WTC11 (cell line): ENCODE results near the gene DNAJC17. TPM values are rescaled to one million over a fixed set of nuclear protein-coding genes. Genes with fewer than 3 reads are reported as not detected.

Experiments used
- ATAC-seq: fragments of 200-7000 bp; cut with Tn5 transposase; 2 replicates; pipeline ENCODE4 v1.10.0; 2021; ENCODE audit warnings: mild to moderate bottlenecking, moderate library complexity
- CTCF ChIA-PET: fragments of 300-600 bp; sonication (Branson Sonifier 250); formaldehyde crosslinking; loops from one replicate; lab custom pipeline; 2021; ENCODE audit warnings: antibody characterized with exemption; lab: Charles Lee
- POLR2A ChIA-PET: fragments of 350-600 bp; sonication (Branson Sonifier 250); formaldehyde crosslinking; loops from one replicate; lab custom pipeline; 2021; ENCODE audit warnings: antibody characterized with exemption; lab: Charles Lee
- DNase-seq: peaks from one replicate; pipeline ENCODE4 v3.0.0; 2021; ENCODE audit warnings: low spot score
- H3K27ac Mint-ChIP-seq: 2 replicates; pipeline ENCODE4 v1.8.0; 2021; ENCODE audit warnings: mixed read lengths
- H3K27me3 Mint-ChIP-seq: 2 replicates; pipeline ENCODE4 v1.8.0; 2021; ENCODE audit warnings: low read depth, mild to moderate bottlenecking, moderate library complexity, mixed read lengths
- H3K36me3 Mint-ChIP-seq: 2 replicates; pipeline ENCODE4 v1.8.0; 2021; ENCODE audit warnings: mixed read lengths
- H3K4me1 Mint-ChIP-seq: 2 replicates; pipeline ENCODE4 v1.8.0; 2022; ENCODE audit warnings: mixed read lengths
- H3K4me3 Mint-ChIP-seq: 2 replicates; pipeline ENCODE4 v1.8.0; 2021; ENCODE audit warnings: mild to moderate bottlenecking, moderate library complexity, mixed read lengths
- H3K9me3 Mint-ChIP-seq: 2 replicates; pipeline ENCODE4 v1.8.0; 2021; ENCODE audit warnings: mixed read lengths
- ATF3 ChIP-seq: sonication (generic); formaldehyde crosslinking; conservative IDR thresholded peaks from 2 replicates; pipeline ENCODE4 v1.8.1; 2022; ENCODE audit warnings: mild to moderate bottlenecking, missing genetic modification reagents
- ATF6 ChIP-seq: sonication (generic); formaldehyde crosslinking; IDR thresholded peaks from 2 replicates; pipeline ENCODE4 v1.8.1; 2023; ENCODE audit warnings: mild to moderate bottlenecking, missing genetic modification reagents
- CREM ChIP-seq: sonication (generic); formaldehyde crosslinking; IDR thresholded peaks from 2 replicates; pipeline ENCODE4 v1.8.1; 2022; ENCODE audit warnings: mild to moderate bottlenecking, missing genetic modification reagents, moderate library complexity
- E2F5 ChIP-seq: sonication (generic); formaldehyde crosslinking; IDR thresholded peaks from 2 replicates; pipeline ENCODE4 v1.8.1; 2022; ENCODE audit warnings: mild to moderate bottlenecking, moderate library complexity, missing genetic modification reagents
- EMX1 ChIP-seq: fragments of 250-450 bp; sonication (Bioruptor Pico); IDR thresholded peaks from 2 replicates; pipeline ENCODE4 v1.8.0; 2021; ENCODE audit warnings: mild to moderate bottlenecking
- ETV6 ChIP-seq: sonication (generic); formaldehyde crosslinking; IDR thresholded peaks from 2 replicates; pipeline ENCODE4 v1.8.1; 2022; ENCODE audit warnings: mild to moderate bottlenecking, missing genetic modification reagents
- FOXK1 ChIP-seq: sonication (generic); formaldehyde crosslinking; IDR thresholded peaks from 2 replicates; pipeline ENCODE4 v1.8.0; 2022; ENCODE audit warnings: mild to moderate bottlenecking, moderate library complexity, missing genetic modification reagents
- GRHL2 ChIP-seq: fragments of 250-450 bp; sonication (Bioruptor Pico); IDR thresholded peaks from 2 replicates; pipeline ENCODE4 v1.8.0; 2022; ENCODE audit warnings: mild to moderate bottlenecking, moderate library complexity; ENCODE audit not compliant: insufficient replicate concordance, severe bottlenecking
- GTF2I ChIP-seq: fragments of 250-450 bp; sonication (Bioruptor Pico); conservative IDR thresholded peaks from 2 replicates; pipeline ENCODE4 v1.4.0; 2021; ENCODE audit warnings: mild to moderate bottlenecking
- JAZF1 ChIP-seq: fragments of 250-450 bp; sonication (Bioruptor Pico); IDR thresholded peaks from 2 replicates; pipeline ENCODE4 v1.9.0; 2021; ENCODE audit warnings: moderate library complexity, mild to moderate bottlenecking, inconsistent platforms
- JUN ChIP-seq: sonication (generic); formaldehyde crosslinking; IDR thresholded peaks from 2 replicates; pipeline ENCODE4 v1.8.0; 2023; ENCODE audit warnings: mild to moderate bottlenecking, missing genetic modification reagents
- MXD4 ChIP-seq: fragments of 250-450 bp; sonication (Bioruptor Pico); IDR thresholded peaks from 2 replicates; pipeline ENCODE4 v1.8.0; 2021; ENCODE audit warnings: mild to moderate bottlenecking, moderate library complexity, borderline replicate concordance
- SOX15 ChIP-seq: fragments of 250-450 bp; sonication (Bioruptor Pico); IDR thresholded peaks from 2 replicates; pipeline ENCODE4 v1.9.0; 2021; ENCODE audit warnings: mild to moderate bottlenecking
- TEAD4 ChIP-seq: sonication (generic); formaldehyde crosslinking; IDR thresholded peaks from 2 replicates; pipeline ENCODE4 v1.8.0; 2022; ENCODE audit warnings: mild to moderate bottlenecking, missing genetic modification reagents
- TP53 ChIP-seq: sonication (generic); formaldehyde crosslinking; IDR thresholded peaks from 2 replicates; pipeline ENCODE4 v1.8.1; 2023; ENCODE audit warnings: mild to moderate bottlenecking, missing genetic modification reagents
- ZBTB43 ChIP-seq: sonication (generic); formaldehyde crosslinking; IDR thresholded peaks from 2 replicates; pipeline ENCODE4 v1.8.1; 2023; ENCODE audit warnings: mild to moderate bottlenecking, missing genetic modification reagents
- ZNF121 ChIP-seq: sonication (generic); formaldehyde crosslinking; IDR thresholded peaks from 2 replicates; pipeline ENCODE4 v1.8.0; 2023; ENCODE audit warnings: missing genetic modification reagents
- ZNF138 ChIP-seq: sonication (generic); formaldehyde crosslinking; conservative IDR thresholded peaks from 2 replicates; pipeline ENCODE4 v1.8.1; 2022; ENCODE audit warnings: mild to moderate bottlenecking, moderate library complexity, missing genetic modification reagents
- ZNF232 ChIP-seq: sonication (generic); formaldehyde crosslinking; IDR thresholded peaks from 2 replicates; pipeline ENCODE4 v1.8.0; 2022; ENCODE audit warnings: mild to moderate bottlenecking, missing genetic modification reagents
- ZNF317 ChIP-seq: sonication (generic); formaldehyde crosslinking; IDR thresholded peaks from 2 replicates; pipeline ENCODE4 v1.8.1; 2023; ENCODE audit warnings: low read depth, mild to moderate bottlenecking, moderate library complexity, missing genetic modification reagents, borderline replicate concordance
- ZNF423 ChIP-seq: fragments of 250-450 bp; sonication (Bioruptor Pico); IDR thresholded peaks from 2 replicates; pipeline ENCODE4 v2.1.2; 2022; ENCODE audit warnings: mild to moderate bottlenecking, moderate library complexity
- total RNA-seq: library from RNA; stranded (reverse); gene quantifications from 3 replicates; pipeline ENCODE4 v1.2.3, GENCODE V29; 2021
- TF ChIP-seq, protein P1 (sequence below): fragments of 250-450 bp; sonication (Bioruptor Pico); IDR thresholded peaks from 2 replicates; pipeline ENCODE4 v2.1.2; 2022; ENCODE audit warnings: mild to moderate bottlenecking, moderate library complexity
- TF ChIP-seq, protein P2 (sequence below): sonication (generic); formaldehyde crosslinking; IDR thresholded peaks from 2 replicates; pipeline ENCODE4 v1.8.1; 2023; ENCODE audit warnings: mild to moderate bottlenecking, missing genetic modification reagents, moderate library complexity
- TF ChIP-seq, protein P3 (sequence below): fragments of 250-450 bp; sonication (Bioruptor Pico); IDR thresholded peaks from 2 replicates; pipeline ENCODE4 v1.9.0; 2021; ENCODE audit warnings: moderate library complexity, mild to moderate bottlenecking, inconsistent platforms, borderline replicate concordance

DNAJC17 gene
- total RNA-seq, 1 experiment from 2014 or later = 49.8 TPM

- ATAC-seq = no peak
- Mint-ChIP-seq H3K9me3 (no peaks in the 10 kb centered on the region), H3K27ac (no peak overlapping the region; the same call in 1 of the 2 replicates), H3K4me3 (no peak overlapping the region), H3K36me3 (peaks cover 22% of the 10 kb centered on the region), H3K4me1 (no peaks in the 10 kb centered on the region), H3K27me3 (no peaks in the 10 kb centered on the region)
- ChIA-PET POLR2A (no interaction called here), CTCF (no interaction called here)
- no peak for DNase-seq
- TF ChIP-seq ZNF121 (CRISPR knock-in tag) (no peak), ZNF232 (CRISPR knock-in tag) (no peak), GTF2I (CRISPR knock-in tag) (no peak), EMX1 (CRISPR knock-in tag) (no peak), ATF6 (no peak)
- TF ChIP-seq, protein P1, sequence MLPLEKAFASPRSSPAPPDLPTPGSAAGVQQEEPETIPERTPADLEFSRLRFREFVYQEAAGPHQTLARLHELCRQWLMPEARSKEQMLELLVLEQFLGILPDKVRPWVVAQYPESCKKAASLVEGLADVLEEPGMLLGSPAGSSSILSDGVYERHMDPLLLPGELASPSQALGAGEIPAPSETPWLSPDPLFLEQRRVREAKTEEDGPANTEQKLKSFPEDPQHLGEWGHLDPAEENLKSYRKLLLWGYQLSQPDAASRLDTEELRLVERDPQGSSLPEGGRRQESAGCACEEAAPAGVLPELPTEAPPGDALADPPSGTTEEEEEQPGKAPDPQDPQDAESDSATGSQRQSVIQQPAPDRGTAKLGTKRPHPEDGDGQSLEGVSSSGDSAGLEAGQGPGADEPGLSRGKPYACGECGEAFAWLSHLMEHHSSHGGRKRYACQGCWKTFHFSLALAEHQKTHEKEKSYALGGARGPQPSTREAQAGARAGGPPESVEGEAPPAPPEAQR (CRISPR knock-in tag) = no peak
Observed at GRCh38 chr15:40721701-40722100, 85.6 kb downstream of the DNAJC17 start.

DNA sequence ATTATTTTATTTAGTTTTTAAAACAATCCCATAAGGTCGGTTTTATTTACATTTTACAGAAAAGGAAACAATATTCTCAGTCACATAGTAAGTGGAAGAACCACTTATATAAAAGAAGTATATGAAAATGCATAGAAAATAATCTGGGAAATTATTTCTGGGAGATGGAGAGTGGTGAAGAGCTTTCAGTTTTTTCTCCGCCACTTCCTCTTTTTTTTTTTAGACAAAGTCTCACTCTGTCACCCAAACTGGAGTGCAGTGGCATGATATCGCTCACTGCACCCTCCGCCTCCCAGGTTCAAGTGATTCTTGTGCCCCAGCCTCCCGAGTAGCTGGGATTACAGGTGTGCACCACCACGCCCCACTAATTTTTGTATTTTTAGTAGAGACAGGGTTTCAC is 91.1 kb downstream of the DNAJC17 start:
- peaks cover 49% of the 10 kb centered on the region for H3K36me3 Mint-ChIP-seq
- ATAC-seq (no peak), DNase-seq (no peak)

More for the DNA sequence above, 91.1 kb downstream of the DNAJC17 start:
- no peaks in the 10 kb centered on the region for H3K9me3 Mint-ChIP-seq
- no peaks in the 10 kb centered on the region for H3K27me3 Mint-ChIP-seq
- TF ChIP-seq ZNF121 (CRISPR knock-in tag) = no peak
- no peak for TF ChIP-seq SOX15 (CRISPR knock-in tag)
- TF ChIP-seq ETV6 (CRISPR knock-in tag) = no peak
- TF ChIP-seq E2F5 (CRISPR knock-in tag) = no peak
- TF ChIP-seq ZNF138 (CRISPR knock-in tag) = no peak
- TF ChIP-seq TEAD4 = no peak
- TF ChIP-seq ZNF423 (CRISPR knock-in tag) = no peak
- TF ChIP-seq MXD4 (CRISPR knock-in tag) = no peak
- TF ChIP-seq FOXK1 (CRISPR knock-in tag) = no peak
- TF ChIP-seq CREM = no peak
- no peak for TF ChIP-seq ZBTB43
- no peak for TF ChIP-seq GRHL2 (CRISPR knock-in tag)
- TF ChIP-seq, protein P2, sequence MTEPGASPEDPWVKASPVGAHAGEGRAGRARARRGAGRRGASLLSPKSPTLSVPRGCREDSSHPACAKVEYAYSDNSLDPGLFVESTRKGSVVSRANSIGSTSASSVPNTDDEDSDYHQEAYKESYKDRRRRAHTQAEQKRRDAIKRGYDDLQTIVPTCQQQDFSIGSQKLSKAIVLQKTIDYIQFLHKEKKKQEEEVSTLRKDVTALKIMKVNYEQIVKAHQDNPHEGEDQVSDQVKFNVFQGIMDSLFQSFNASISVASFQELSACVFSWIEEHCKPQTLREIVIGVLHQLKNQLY (CRISPR knock-in tag) = no peak
- no peak for TF ChIP-seq JUN (CRISPR knock-in tag)
- no peak for TF ChIP-seq JAZF1 (CRISPR knock-in tag)
- TF ChIP-seq ZNF317 (CRISPR knock-in tag) = no peak
- no peak for TF ChIP-seq TP53 (CRISPR knock-in tag)
- TF ChIP-seq ATF3 (CRISPR knock-in tag) = no peak
- TF ChIP-seq, protein P3, sequence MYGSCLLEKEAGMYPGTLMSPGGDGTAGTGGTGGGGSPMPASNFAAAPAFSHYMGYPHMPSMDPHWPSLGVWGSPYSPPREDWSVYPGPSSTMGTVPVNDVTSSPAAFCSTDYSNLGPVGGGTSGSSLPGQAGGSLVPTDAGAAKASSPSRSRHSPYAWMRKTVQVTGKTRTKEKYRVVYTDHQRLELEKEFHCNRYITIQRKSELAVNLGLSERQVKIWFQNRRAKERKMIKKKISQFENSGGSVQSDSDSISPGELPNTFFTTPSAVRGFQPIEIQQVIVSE (CRISPR knock-in tag) = no peak
- TF ChIP-seq, all 79 proteins: peak for 0
- Mint-ChIP-seq H3K27ac (no peak overlapping the region; the same call in 1 of the 2 replicates), H3K4me1 (no peaks in the 10 kb centered on the region), H3K4me3 (no peak overlapping the region)
- POLR2A ChIA-PET = no interaction called here
- CTCF ChIA-PET = no interaction called here
